Endodermal cell (in vitro differentiated cells): ENCODE data around the gene ZMIZ1. TPM values are rescaled to one million over a fixed set of nuclear protein-coding genes. Genes with fewer than 3 reads are reported as not detected.

Experiments used
- DNase-seq: peaks from one replicate; pipeline ENCODE4 v3.0.0-alpha.2; 2017
- H3K27ac ChIP-seq: 2 replicates; pipeline ENCODE4 v1.5.1; 2013; ENCODE audit warnings: mild to moderate bottlenecking, low read depth, low read length, moderate library complexity
- H3K27me3 ChIP-seq: 2 replicates; pipeline ENCODE4 v1.6.1; 2013; ENCODE audit warnings: mild to moderate bottlenecking, low read length, moderate library complexity; ENCODE audit not compliant: insufficient read depth, control insufficient read depth, poor library complexity, severe bottlenecking
- H3K36me3 ChIP-seq: 2 replicates; pipeline ENCODE4 v1.7.0; 2013; ENCODE audit warnings: mild to moderate bottlenecking, low read length, moderate library complexity; ENCODE audit not compliant: control insufficient read depth, insufficient read depth
- H3K4me1 ChIP-seq: one replicate; pipeline ENCODE4 v1.7.0; 2013; ENCODE audit warnings: low read length; ENCODE audit not compliant: control insufficient read depth, insufficient read depth
- H3K4me3 ChIP-seq: 2 replicates; pipeline ENCODE4 v1.5.1; 2013; ENCODE audit warnings: mild to moderate bottlenecking, low read length, moderate library complexity
- H3K9ac ChIP-seq: 2 replicates; pipeline ENCODE4 v1.6.1; 2013; ENCODE audit warnings: mild to moderate bottlenecking, low read length, moderate library complexity; ENCODE audit not compliant: poor library complexity, severe bottlenecking; ENCODE audit errors: extremely low read depth
- H3K9me3 ChIP-seq: 2 replicates; pipeline ENCODE4 v1.6.1; 2013; ENCODE audit warnings: mild to moderate bottlenecking, low read length, moderate library complexity; ENCODE audit not compliant: control insufficient read depth
- H3K27ac Mint-ChIP-seq: 2 replicates; pipeline ENCODE4 v1.8.0; 2020; ENCODE audit warnings: mixed read lengths
- H3K27me3 Mint-ChIP-seq: 2 replicates; pipeline ENCODE4 v1.8.0; 2021; ENCODE audit warnings: mild to moderate bottlenecking, mixed read lengths; ENCODE audit not compliant: insufficient read depth
- H3K36me3 Mint-ChIP-seq: 2 replicates; pipeline ENCODE4 v1.8.0; 2020; ENCODE audit warnings: low read depth, mixed read lengths
- H3K4me1 Mint-ChIP-seq: 2 replicates; pipeline ENCODE4 v1.8.0; 2020; ENCODE audit warnings: mixed read lengths
- H3K4me3 Mint-ChIP-seq: 2 replicates; pipeline ENCODE4 v1.8.0; 2020; ENCODE audit warnings: mild to moderate bottlenecking, moderate library complexity, mixed read lengths
- H3K9me3 Mint-ChIP-seq: 2 replicates; pipeline ENCODE4 v1.8.0; 2020; ENCODE audit warnings: mild to moderate bottlenecking, mixed read lengths
- CTCF ChIP-seq: fragments of 200-600 bp; sonication (generic); conservative IDR thresholded peaks from 2 replicates; pipeline ENCODE4 v1.5.0; 2021; ENCODE audit warnings: antibody characterized with exemption, mild to moderate bottlenecking
- WGBS, 2 experiments: methylation state at CpG; one replicate each; pipeline versions ENCODE4 v1.1.5 to v1.1.7; 2013; ENCODE audit warnings: missing lambda C conversion rate in 2 of 2, mixed read lengths in 1 of 2; ENCODE audit not compliant: insufficient coverage in 1 of 2, insufficient read length in 1 of 2; 5-methylcytosine and 5-hydroxymethylcytosine counted together
- total RNA-seq, 2 donors: library from RNA; stranded (reverse); fragmentation: NEBNext Ultra II Directional in 1 of 2; extraction: Animal tissue kit (Norgen Biotek cat#: 25700) in 1 of 2; gene quantifications; 2 replicates in 1 of 2; 3 replicates in 1 of 2; pipeline ENCODE4 v1.2.1, GENCODE V29; 2021

ZMIZ1 gene
- total RNA-seq, 2 donors from 2014 or later: 65.3 to 67.5 TPM

- WGBS, 2 experiments: 86 to 92% methylated on average over 3 to 6 of the region's 6 CpGs
- Histone ChIP-seq H3K36me3 (peaks cover 30% of the 10 kb centered on the region), H3K9me3 (no peaks in the 10 kb centered on the region), H3K4me1 (peaks cover 8% of the 10 kb centered on the region), H3K9ac (no peak overlapping the region), H3K27ac (peak overlapping the region; percentile 57), H3K27me3 (no peaks in the 10 kb centered on the region), H3K4me3 (no peak overlapping the region)
- Mint-ChIP-seq H3K36me3 (peaks cover 17% of the 10 kb centered on the region), H3K4me1 (peaks cover 13% of the 10 kb centered on the region), H3K9me3 (no peaks in the 10 kb centered on the region), H3K27ac (peak overlapping the region; percentile 55), H3K27me3 (no peaks in the 10 kb centered on the region), H3K4me3 (no peak overlapping the region)
- DNase-seq: no peak
- TF ChIP-seq CTCF: no peak
Measured at GRCh38 chr10:79184657-79185056, 115.9 kb downstream of the ZMIZ1 start.

- no peak overlapping the region for H3K4me3 ChIP-seq
- H3K4me1 ChIP-seq: peaks cover 8% of the 10 kb centered on the region
- Mint-ChIP-seq H3K27me3 (no peaks in the 10 kb centered on the region), H3K4me1 (peaks cover 13% of the 10 kb centered on the region), H3K27ac (peak overlapping the region; percentile 79), H3K9me3 (no peaks in the 10 kb centered on the region), H3K4me3 (no peak overlapping the region), H3K36me3 (peaks cover 17% of the 10 kb centered on the region)
- peak overlapping the region; percentile 57 for H3K27ac ChIP-seq
- H3K27me3 ChIP-seq: no peaks in the 10 kb centered on the region
- no peaks in the 10 kb centered on the region for H3K9me3 ChIP-seq
- peak overlapping the region; percentile 26 for H3K9ac ChIP-seq
- 65 to 71% methylated on average over 11 to 12 of the region's 12 CpGs for WGBS, 2 experiments
- peaks cover 30% of the 10 kb centered on the region for H3K36me3 ChIP-seq
- TF ChIP-seq CTCF: no peak
- no peak for DNase-seq
Measured at GRCh38 chr10:79185067-79185774, 116.5 kb downstream of the ZMIZ1 start.

GRCh38 chr10:79185796-79186374 is 117.1 kb downstream of the ZMIZ1 start:
- peak overlapping the region; percentile 57 for H3K27ac ChIP-seq
- H3K36me3 Mint-ChIP-seq: peaks cover 17% of the 10 kb centered on the region

More at GRCh38 chr10:79185796-79186374, 117.1 kb downstream of the ZMIZ1 start:
- Histone ChIP-seq H3K9me3 (no peaks in the 10 kb centered on the region), H3K27me3 (no peaks in the 10 kb centered on the region), H3K36me3 (peaks cover 33% of the 10 kb centered on the region), H3K9ac (no peak overlapping the region), H3K4me1 (peaks cover 8% of the 10 kb centered on the region), H3K4me3 (no peak overlapping the region)
- H3K4me1 Mint-ChIP-seq: peaks cover 13% of the 10 kb centered on the region
- no peaks in the 10 kb centered on the region for H3K27me3 Mint-ChIP-seq
- H3K9me3 Mint-ChIP-seq: no peaks in the 10 kb centered on the region
- WGBS, 2 experiments: 92 to 94% methylated on average over 6 to 7 of the region's 7 CpGs
- no peak for TF ChIP-seq CTCF
- DNase-seq: no peak
- peak overlapping the region; percentile 79 for H3K27ac Mint-ChIP-seq
- no peak overlapping the region for H3K4me3 Mint-ChIP-seq
